Measurements from ENCODE around the gene FOXO6.

DNA sequence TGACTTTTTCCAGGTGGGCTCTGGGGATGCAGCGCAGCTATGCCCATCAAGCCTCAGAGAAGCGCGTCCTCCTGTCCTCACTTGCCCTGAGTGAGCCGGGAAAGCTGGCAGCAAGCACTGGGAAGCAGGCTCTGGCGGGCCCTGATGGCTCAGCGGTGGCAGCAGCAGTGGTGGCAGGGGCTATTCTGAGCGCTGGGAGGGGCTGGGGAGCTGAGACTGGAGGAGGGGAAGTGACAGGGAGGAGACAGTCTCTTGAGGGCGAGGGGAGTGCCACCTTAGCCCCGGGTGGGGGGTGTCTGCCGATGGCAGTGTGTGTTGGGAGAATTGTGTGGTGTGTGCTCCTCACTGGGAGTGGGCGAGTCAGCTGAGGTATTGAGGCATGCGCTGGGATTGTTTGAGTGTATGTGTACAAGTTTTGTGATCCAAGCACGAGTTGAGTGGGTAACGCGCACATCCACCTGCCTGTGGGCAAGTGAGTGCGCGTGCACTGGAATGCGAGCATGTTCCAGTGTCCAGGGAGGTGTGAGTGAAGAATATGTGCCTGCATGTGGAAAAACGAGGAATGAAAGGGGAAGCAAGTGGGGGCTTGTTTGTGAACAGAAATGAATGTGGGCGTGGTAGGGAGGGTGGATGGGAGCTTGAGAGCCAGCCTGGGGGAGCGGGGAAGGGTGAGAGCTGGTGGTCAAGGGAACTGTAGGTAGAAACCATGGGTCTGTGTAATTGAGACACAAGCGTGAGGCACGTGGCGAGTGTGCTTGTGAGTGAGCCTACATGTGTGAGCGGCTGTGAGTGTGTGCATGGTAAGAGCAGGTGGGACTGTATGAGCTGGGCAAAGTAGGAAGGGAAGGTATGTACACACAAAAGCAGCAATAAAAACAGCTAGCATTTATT lies 2.9 kb upstream of the FOXO6 start:
- TF ChIP-seq, protein P1, sequence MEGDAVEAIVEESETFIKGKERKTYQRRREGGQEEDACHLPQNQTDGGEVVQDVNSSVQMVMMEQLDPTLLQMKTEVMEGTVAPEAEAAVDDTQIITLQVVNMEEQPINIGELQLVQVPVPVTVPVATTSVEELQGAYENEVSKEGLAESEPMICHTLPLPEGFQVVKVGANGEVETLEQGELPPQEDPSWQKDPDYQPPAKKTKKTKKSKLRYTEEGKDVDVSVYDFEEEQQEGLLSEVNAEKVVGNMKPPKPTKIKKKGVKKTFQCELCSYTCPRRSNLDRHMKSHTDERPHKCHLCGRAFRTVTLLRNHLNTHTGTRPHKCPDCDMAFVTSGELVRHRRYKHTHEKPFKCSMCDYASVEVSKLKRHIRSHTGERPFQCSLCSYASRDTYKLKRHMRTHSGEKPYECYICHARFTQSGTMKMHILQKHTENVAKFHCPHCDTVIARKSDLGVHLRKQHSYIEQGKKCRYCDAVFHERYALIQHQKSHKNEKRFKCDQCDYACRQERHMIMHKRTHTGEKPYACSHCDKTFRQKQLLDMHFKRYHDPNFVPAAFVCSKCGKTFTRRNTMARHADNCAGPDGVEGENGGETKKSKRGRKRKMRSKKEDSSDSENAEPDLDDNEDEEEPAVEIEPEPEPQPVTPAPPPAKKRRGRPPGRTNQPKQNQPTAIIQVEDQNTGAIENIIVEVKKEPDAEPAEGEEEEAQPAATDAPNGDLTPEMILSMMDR (conservative IDR thresholded peaks at IDR 0.05; ENCODE audit: low read depth in 2 of 2): no peak
- TF ChIP-seq EZH2phosphoT487 (IDR thresholded peaks at IDR 0.05; ENCODE audit: unreplicated experiment) (no peak), ZNF114 (CRISPR knock-in tag; IDR thresholded peaks at IDR 0.05) (no peak), EZH2 (IDR thresholded peaks at IDR 0.05; ENCODE audit: low read depth, unreplicated experiment) (no peak), POLR2AphosphoS5 (IDR thresholded peaks at IDR 0.05; ENCODE audit: low read depth) (no peak), CREB1 (CRISPR knock-in tag; IDR thresholded peaks at IDR 0.05; ENCODE audit: low read depth) (no peak), JUNB (IDR thresholded peaks at IDR 0.05; ENCODE audit: unreplicated experiment) (no peak), NANOG (IDR thresholded peaks at IDR 0.05; ENCODE audit: borderline replicate concordance) (no peak), STAT1 (IDR thresholded peaks at IDR 0.05; ENCODE audit: unreplicated experiment) (no peak), ZNF331 (CRISPR knock-in tag; IDR thresholded peaks at IDR 0.05; ENCODE audit: low read depth) (no peak)
- TF ChIP-seq, protein P2, sequence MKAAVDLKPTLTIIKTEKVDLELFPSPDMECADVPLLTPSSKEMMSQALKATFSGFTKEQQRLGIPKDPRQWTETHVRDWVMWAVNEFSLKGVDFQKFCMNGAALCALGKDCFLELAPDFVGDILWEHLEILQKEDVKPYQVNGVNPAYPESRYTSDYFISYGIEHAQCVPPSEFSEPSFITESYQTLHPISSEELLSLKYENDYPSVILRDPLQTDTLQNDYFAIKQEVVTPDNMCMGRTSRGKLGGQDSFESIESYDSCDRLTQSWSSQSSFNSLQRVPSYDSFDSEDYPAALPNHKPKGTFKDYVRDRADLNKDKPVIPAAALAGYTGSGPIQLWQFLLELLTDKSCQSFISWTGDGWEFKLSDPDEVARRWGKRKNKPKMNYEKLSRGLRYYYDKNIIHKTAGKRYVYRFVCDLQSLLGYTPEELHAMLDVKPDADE (IDR thresholded peaks at IDR 0.05): no peak
- TF ChIP-seq, protein P3, sequence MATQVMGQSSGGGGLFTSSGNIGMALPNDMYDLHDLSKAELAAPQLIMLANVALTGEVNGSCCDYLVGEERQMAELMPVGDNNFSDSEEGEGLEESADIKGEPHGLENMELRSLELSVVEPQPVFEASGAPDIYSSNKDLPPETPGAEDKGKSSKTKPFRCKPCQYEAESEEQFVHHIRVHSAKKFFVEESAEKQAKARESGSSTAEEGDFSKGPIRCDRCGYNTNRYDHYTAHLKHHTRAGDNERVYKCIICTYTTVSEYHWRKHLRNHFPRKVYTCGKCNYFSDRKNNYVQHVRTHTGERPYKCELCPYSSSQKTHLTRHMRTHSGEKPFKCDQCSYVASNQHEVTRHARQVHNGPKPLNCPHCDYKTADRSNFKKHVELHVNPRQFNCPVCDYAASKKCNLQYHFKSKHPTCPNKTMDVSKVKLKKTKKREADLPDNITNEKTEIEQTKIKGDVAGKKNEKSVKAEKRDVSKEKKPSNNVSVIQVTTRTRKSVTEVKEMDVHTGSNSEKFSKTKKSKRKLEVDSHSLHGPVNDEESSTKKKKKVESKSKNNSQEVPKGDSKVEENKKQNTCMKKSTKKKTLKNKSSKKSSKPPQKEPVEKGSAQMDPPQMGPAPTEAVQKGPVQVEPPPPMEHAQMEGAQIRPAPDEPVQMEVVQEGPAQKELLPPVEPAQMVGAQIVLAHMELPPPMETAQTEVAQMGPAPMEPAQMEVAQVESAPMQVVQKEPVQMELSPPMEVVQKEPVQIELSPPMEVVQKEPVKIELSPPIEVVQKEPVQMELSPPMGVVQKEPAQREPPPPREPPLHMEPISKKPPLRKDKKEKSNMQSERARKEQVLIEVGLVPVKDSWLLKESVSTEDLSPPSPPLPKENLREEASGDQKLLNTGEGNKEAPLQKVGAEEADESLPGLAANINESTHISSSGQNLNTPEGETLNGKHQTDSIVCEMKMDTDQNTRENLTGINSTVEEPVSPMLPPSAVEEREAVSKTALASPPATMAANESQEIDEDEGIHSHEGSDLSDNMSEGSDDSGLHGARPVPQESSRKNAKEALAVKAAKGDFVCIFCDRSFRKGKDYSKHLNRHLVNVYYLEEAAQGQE (IDR thresholded peaks at IDR 0.05; ENCODE audit: unreplicated experiment): no peak
- TF ChIP-seq, protein P4, sequence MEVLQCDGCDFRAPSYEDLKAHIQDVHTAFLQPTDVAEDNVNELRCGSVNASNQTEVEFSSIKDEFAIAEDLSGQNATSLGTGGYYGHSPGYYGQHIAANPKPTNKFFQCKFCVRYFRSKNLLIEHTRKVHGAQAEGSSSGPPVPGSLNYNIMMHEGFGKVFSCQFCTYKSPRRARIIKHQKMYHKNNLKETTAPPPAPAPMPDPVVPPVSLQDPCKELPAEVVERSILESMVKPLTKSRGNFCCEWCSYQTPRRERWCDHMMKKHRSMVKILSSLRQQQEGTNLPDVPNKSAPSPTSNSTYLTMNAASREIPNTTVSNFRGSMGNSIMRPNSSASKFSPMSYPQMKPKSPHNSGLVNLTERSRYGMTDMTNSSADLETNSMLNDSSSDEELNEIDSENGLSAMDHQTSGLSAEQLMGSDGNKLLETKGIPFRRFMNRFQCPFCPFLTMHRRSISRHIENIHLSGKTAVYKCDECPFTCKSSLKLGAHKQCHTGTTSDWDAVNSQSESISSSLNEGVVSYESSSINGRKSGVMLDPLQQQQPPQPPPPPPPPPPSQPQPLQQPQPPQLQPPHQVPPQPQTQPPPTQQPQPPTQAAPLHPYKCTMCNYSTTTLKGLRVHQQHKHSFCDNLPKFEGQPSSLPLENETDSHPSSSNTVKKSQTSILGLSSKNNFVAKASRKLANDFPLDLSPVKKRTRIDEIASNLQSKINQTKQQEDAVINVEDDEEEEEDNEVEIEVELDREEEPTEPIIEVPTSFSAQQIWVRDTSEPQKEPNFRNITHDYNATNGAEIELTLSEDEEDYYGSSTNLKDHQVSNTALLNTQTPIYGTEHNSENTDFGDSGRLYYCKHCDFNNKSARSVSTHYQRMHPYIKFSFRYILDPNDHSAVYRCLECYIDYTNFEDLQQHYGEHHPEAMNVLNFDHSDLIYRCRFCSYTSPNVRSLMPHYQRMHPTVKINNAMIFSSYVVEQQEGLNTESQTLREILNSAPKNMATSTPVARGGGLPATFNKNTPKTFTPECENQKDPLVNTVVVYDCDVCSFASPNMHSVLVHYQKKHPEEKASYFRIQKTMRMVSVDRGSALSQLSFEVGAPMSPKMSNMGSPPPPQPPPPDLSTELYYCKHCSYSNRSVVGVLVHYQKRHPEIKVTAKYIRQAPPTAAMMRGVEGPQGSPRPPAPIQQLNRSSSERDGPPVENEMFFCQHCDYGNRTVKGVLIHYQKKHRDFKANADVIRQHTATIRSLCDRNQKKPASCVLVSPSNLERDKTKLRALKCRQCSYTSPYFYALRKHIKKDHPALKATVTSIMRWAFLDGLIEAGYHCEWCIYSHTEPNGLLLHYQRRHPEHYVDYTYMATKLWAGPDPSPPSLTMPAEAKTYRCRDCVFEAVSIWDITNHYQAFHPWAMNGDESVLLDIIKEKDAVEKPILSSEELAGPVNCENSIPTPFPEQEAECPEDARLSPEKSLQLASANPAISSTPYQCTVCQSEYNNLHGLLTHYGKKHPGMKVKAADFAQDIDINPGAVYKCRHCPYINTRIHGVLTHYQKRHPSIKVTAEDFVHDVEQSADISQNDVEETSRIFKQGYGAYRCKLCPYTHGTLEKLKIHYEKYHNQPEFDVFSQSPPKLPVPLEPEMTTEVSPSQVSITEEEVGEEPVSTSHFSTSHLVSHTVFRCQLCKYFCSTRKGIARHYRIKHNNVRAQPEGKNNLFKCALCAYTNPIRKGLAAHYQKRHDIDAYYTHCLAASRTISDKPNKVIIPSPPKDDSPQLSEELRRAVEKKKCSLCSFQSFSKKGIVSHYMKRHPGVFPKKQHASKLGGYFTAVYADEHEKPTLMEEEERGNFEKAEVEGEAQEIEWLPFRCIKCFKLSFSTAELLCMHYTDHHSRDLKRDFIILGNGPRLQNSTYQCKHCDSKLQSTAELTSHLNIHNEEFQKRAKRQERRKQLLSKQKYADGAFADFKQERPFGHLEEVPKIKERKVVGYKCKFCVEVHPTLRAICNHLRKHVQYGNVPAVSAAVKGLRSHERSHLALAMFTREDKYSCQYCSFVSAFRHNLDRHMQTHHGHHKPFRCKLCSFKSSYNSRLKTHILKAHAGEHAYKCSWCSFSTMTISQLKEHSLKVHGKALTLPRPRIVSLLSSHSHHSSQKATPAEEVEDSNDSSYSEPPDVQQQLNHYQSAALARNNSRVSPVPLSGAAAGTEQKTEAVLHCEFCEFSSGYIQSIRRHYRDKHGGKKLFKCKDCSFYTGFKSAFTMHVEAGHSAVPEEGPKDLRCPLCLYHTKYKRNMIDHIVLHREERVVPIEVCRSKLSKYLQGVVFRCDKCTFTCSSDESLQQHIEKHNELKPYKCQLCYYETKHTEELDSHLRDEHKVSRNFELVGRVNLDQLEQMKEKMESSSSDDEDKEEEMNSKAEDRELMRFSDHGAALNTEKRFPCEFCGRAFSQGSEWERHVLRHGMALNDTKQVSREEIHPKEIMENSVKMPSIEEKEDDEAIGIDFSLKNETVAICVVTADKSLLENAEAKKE (CRISPR knock-in tag; IDR thresholded peaks at IDR 0.05): no peak
